IgD-negative memory B cell (primary cell): ENCODE measurements around the gene AOC1. TPM values are rescaled to one million over a fixed set of nuclear protein-coding genes. Genes with fewer than 3 reads are reported as not detected.

Experiments
- H3K27ac Mint-ChIP-seq, 3 donors: one replicate each; pipeline ENCODE4 v1.8.0; 2020 to 2022; ENCODE audit warnings: mild to moderate bottlenecking in 3 of 3, mixed read lengths in 3 of 3, moderate library complexity in 1 of 3
- H3K27me3 Mint-ChIP-seq: one replicate; pipeline ENCODE4 v1.8.0; 2021; ENCODE audit warnings: mixed read lengths
- H3K36me3 Mint-ChIP-seq: one replicate; pipeline ENCODE4 v1.8.0; 2020; ENCODE audit warnings: mild to moderate bottlenecking, mixed read lengths
- H3K4me1 Mint-ChIP-seq, 3 donors: one replicate each; pipeline ENCODE4 v1.8.0; 2020 to 2022; ENCODE audit warnings: mixed read lengths in 3 of 3, mild to moderate bottlenecking in 1 of 3
- H3K4me3 Mint-ChIP-seq, 4 donors: one replicate each; pipeline ENCODE4 v1.8.0; 2020 to 2022; ENCODE audit warnings: mild to moderate bottlenecking in 4 of 4, mixed read lengths in 4 of 4, moderate library complexity in 3 of 4
- H3K9me3 Mint-ChIP-seq, 3 donors: one replicate each; pipeline ENCODE4 v1.8.0; 2020 to 2021; ENCODE audit warnings: mixed read lengths in 3 of 3, mild to moderate bottlenecking in 1 of 3
- polyA plus RNA-seq: library from polyadenylated mRNA; unstranded; fragments of 300-500 nt; fragmentation: Illumina TruSeq; gene quantifications from one replicate; pipeline ENCODE4 v1.2.3, GENCODE V29; 2021

AOC1 gene
- polyA plus RNA-seq, 1 donor from 2014 or later, result 0.11 TPM

- Mint-ChIP-seq H3K36me3 (no peaks in the 10 kb centered on the region), H3K4me3 (peak overlapping the region in 1 of 4 donors; percentile 44), H3K9me3 (peaks cover 0 to 3% (median 0%) of the 10 kb centered on the region in 3 donors), H3K27ac (no peak overlapping the region), H3K27me3 (peaks cover 14% of the 10 kb centered on the region), H3K4me1 (no peaks in the 10 kb centered on the region)
Measured at GRCh38 chr7:150848111-150848510, 4.2 kb upstream of the AOC1 start.

GRCh38 chr7:150848561-150849115 is 3.7 kb upstream of the AOC1 start:
- Mint-ChIP-seq H3K27ac (peak overlapping the region in 1 of 3 donors; percentile 12), H3K27me3 (peaks cover 14% of the 10 kb centered on the region), H3K4me3 (peak overlapping the region in 1 of 4 donors; percentile 44), H3K4me1 (no peaks in the 10 kb centered on the region), H3K36me3 (no peaks in the 10 kb centered on the region), H3K9me3 (peaks cover 0 to 3% (median 0%) of the 10 kb centered on the region in 3 donors)

- no peak overlapping the region for H3K4me3 Mint-ChIP-seq
- H3K36me3 Mint-ChIP-seq, result no peaks in the 10 kb centered on the region
- H3K9me3 Mint-ChIP-seq, result peaks cover 0 to 3% (median 0%) of the 10 kb centered on the region in 3 donors
- no peaks in the 10 kb centered on the region for H3K4me1 Mint-ChIP-seq
- peak overlapping the region in 1 of 3 donors; percentile 12 for H3K27ac Mint-ChIP-seq
- H3K27me3 Mint-ChIP-seq, result peaks cover 19% of the 10 kb centered on the region
Measured at GRCh38 chr7:150849204-150849775, 3.0 kb upstream of the AOC1 start.

- no peaks in the 10 kb centered on the region for H3K4me1 Mint-ChIP-seq
Measured at GRCh38 chr7:150850273-150850672, 2.0 kb upstream of the AOC1 start.

GRCh38 chr7:150851492-150852370 is 586 bp upstream of the AOC1 start:
- H3K9me3 Mint-ChIP-seq, result peaks cover 0 to 3% (median 0%) of the 10 kb centered on the region in 3 donors
- no peaks in the 10 kb centered on the region for H3K36me3 Mint-ChIP-seq
- H3K27ac Mint-ChIP-seq, result no peak overlapping the region
- no peak overlapping the region for H3K4me3 Mint-ChIP-seq
- no peaks in the 10 kb centered on the region for H3K4me1 Mint-ChIP-seq
- peaks cover 24% of the 10 kb centered on the region for H3K27me3 Mint-ChIP-seq

More at GRCh38 chr7:150850273-150850672, 2.0 kb upstream of the AOC1 start:
- Mint-ChIP-seq H3K4me3 (no peak overlapping the region), H3K9me3 (peaks cover 0 to 3% (median 0%) of the 10 kb centered on the region in 3 donors), H3K36me3 (no peaks in the 10 kb centered on the region), H3K27ac (no peak overlapping the region), H3K27me3 (peaks cover 20% of the 10 kb centered on the region)

- Mint-ChIP-seq H3K36me3 (no peaks in the 10 kb centered on the region), H3K4me1 (no peaks in the 10 kb centered on the region), H3K27me3 (peaks cover 25% of the 10 kb centered on the region), H3K27ac (no peak overlapping the region), H3K4me3 (no peak overlapping the region), H3K9me3 (peaks cover 0 to 3% (median 0%) of the 10 kb centered on the region in 3 donors)
Measured at GRCh38 chr7:150854066-150855000, 2.0 kb downstream of the AOC1 start.

- no peaks in the 10 kb centered on the region for H3K36me3 Mint-ChIP-seq
- H3K27me3 Mint-ChIP-seq, result peaks cover 26% of the 10 kb centered on the region
- no peak overlapping the region for H3K4me3 Mint-ChIP-seq
- no peak overlapping the region for H3K27ac Mint-ChIP-seq
- H3K4me1 Mint-ChIP-seq, result no peaks in the 10 kb centered on the region
- H3K9me3 Mint-ChIP-seq, result peaks cover 0 to 2% (median 0%) of the 10 kb centered on the region in 3 donors
Measured at GRCh38 chr7:150855046-150855445, 2.7 kb downstream of the AOC1 start.

GRCh38 chr7:150855476-150856302 is 3.4 kb downstream of the AOC1 start:
- Mint-ChIP-seq H3K27me3 (peaks cover 26% of the 10 kb centered on the region), H3K36me3 (no peaks in the 10 kb centered on the region), H3K4me3 (no peak overlapping the region), H3K9me3 (peaks cover 0 to 2% (median 0%) of the 10 kb centered on the region in 3 donors), H3K27ac (no peak overlapping the region), H3K4me1 (no peaks in the 10 kb centered on the region)

GRCh38 chr7:150856303-150857275 is 4.3 kb downstream of the AOC1 start:
- no peaks in the 10 kb centered on the region for H3K4me1 Mint-ChIP-seq
- peaks cover 0 to 2% (median 0%) of the 10 kb centered on the region in 3 donors for H3K9me3 Mint-ChIP-seq
- H3K27me3 Mint-ChIP-seq, result peaks cover 20% of the 10 kb centered on the region
- H3K27ac Mint-ChIP-seq, result no peak overlapping the region
- H3K36me3 Mint-ChIP-seq, result no peaks in the 10 kb centered on the region
- no peak overlapping the region for H3K4me3 Mint-ChIP-seq

- Mint-ChIP-seq H3K36me3 (no peaks in the 10 kb centered on the region), H3K27me3 (peaks cover 21% of the 10 kb centered on the region), H3K4me1 (no peaks in the 10 kb centered on the region), H3K4me3 (no peak overlapping the region), H3K9me3 (peaks cover 0 to 2% (median 0%) of the 10 kb centered on the region in 3 donors), H3K27ac (no peak overlapping the region)
Measured at GRCh38 chr7:150857276-150858055, 5.1 kb downstream of the AOC1 start.

- Mint-ChIP-seq H3K9me3 (peaks cover 0 to 2% (median 0%) of the 10 kb centered on the region in 3 donors), H3K36me3 (no peaks in the 10 kb centered on the region), H3K27me3 (peaks cover 17% of the 10 kb centered on the region), H3K4me1 (no peaks in the 10 kb centered on the region), H3K27ac (no peak overlapping the region), H3K4me3 (no peak overlapping the region)
Measured at GRCh38 chr7:150858236-150859197, 6.2 kb downstream of the AOC1 start.
